Measurements from ENCODE around the gene MARCHF2.

MARCHF2 gene

GRCh38 chr19:8412783-8413628, at the start of gene MARCHF2:
TSS of gene MARCHF2 (plus strand) at chr19:8413305. CDS start at chr19:8421841, 8,536 bp downstream.
- peak within 1 kb of the TSS; percentile 93 for H3K4me3 ChIP-seq (ENCODE audit: low read depth, low read length)
- DNase-seq (ENCODE audit: low read depth): peak; percentile 87
- peak; percentile 55 for TF ChIP-seq CTCF (IDR thresholded peaks at IDR 0.05; ENCODE audit: low read depth, low read length, missing control alignments)

- no peak for TF ChIP-seq CTCF (IDR thresholded peaks at IDR 0.05; ENCODE audit: low read depth, low read length, missing control alignments)
- H3K4me3 ChIP-seq (ENCODE audit: low read depth, low read length): peak within 1 kb of the TSS; percentile 31
- no peak for DNase-seq (ENCODE audit: low read depth)
Observed at GRCh38 chr19:8363803-8364771, 49.0 kb upstream of the MARCHF2 start, which contains the start of gene ANGPTL4. TSS of gene ANGPTL4 (plus strand) at chr19:8364155. CDS start at chr19:8364322, 167 bp downstream.

DNA sequence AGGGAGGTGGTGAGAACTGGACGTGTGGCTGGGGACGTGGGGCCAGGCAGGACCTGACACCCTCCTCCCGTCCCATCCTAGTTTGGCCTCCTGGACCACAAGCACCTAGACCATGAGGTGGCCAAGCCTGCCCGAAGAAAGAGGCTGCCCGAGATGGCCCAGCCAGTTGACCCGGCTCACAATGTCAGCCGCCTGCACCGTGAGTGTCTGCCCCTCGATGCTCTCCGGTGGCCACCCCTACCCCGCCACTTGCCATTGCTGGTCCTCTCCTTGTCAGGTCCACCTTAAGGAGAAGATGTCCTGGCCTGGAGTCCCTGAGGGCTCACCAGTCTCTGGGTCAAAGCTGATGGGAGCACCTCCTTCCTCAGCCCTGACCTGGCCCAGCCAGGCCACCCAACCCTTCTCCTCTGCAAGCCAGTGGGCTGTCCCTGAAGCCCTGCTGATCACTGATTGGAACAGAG, 47.0 kb upstream of the MARCHF2 start:
- no peak for DNase-seq (ENCODE audit: low read depth)
- TF ChIP-seq CTCF (IDR thresholded peaks at IDR 0.05; ENCODE audit: low read depth, low read length, missing control alignments): no peak
- H3K4me3 ChIP-seq (ENCODE audit: low read depth, low read length): no peak overlapping the region

DNA sequence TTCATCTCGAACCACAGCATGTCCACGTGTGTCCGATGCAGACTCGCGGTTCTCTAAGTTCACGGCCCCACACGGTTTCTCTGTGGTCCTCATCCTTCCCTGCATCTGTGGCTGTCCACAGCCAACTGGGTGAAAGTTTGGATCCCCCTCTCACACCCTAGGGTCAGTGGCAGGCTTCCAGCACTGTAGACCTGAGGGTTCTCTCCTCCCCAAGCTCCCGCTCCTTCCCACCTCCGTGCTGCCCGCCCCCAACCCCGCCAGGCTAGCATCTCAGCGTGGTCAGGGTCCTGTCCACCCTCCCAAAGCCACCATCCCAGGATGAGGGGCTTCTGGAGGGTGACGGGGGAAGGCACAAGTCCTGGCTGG, 46.2 kb upstream of the MARCHF2 start:
- no peak for TF ChIP-seq CTCF (IDR thresholded peaks at IDR 0.05; ENCODE audit: low read depth, low read length, missing control alignments)
- no peak for DNase-seq (ENCODE audit: low read depth)
- no peak overlapping the region for H3K4me3 ChIP-seq (ENCODE audit: low read depth, low read length)

- no peak overlapping the region for H3K4me3 ChIP-seq (ENCODE audit: low read depth, low read length)
- no peak for TF ChIP-seq CTCF (IDR thresholded peaks at IDR 0.05; ENCODE audit: low read depth, low read length, missing control alignments)
- no peak for DNase-seq (ENCODE audit: low read depth)
Observed at GRCh38 chr19:8367327-8368001, 45.6 kb upstream of the MARCHF2 start.

DNA sequence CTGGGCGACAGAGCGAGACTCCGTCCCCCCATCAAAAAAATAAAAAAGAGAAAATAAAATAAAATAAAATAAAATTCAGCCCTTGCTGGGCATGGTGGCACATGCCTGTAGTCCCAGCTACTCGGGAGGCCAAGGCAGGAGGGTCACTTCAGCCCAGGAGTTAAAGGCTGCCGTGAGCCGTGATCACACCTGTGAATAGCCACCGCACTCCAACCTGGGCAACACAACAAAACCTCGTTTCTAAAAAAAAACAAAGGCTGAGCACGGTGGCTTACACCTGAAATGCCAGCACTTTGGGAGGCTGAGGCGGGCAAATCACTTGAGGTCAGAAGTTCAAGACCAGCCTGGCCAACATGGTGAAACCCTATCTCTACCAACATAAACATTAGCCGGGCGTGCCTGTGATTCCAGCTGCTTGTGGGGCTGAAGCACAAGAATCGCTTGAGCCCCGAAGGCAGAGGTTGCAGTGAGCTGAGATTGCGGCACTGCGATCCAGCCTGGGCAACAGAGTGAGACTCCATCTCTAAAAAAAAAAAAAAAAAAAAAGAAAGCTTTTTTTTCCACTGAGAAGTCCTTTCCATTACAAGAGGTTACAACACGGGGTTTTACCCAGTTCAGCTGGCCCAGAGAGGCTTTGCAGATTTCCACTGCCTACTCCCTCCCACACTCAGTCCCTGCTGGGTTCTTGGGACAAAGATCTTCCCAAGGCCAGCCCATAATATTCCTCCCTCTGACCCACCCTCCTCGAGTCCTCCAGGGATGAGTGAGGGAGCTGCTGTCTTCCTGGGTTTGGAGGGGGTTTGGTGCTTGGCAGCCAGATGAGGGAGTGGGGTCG, 42.7 kb upstream of the MARCHF2 start:
- no peak for DNase-seq (ENCODE audit: low read depth)
- H3K4me3 ChIP-seq (ENCODE audit: low read depth, low read length): no peak overlapping the region
- no peak for TF ChIP-seq CTCF (IDR thresholded peaks at IDR 0.05; ENCODE audit: low read depth, low read length, missing control alignments)

Data from GM12864 (cell line).